HG03097 (cell line): ENCODE results near the gene EPHA10.

Source experiments
- ATAC-seq: cut with Tn5 transposase; IDR thresholded peaks from one replicate; pipeline ENCODE4 v1.9.1; 2021; ENCODE audit not compliant: unreplicated experiment, low FRiP score

EPHA10 gene

GRCh38 chr1:37764888-37765441 lies at the start of gene EPHA10:
Gene EPHA10, minus strand, starts transcription at chr1:37765120. Its CDS starts 54 bp downstream, at chr1:37765066.
- no peak for ATAC-seq

GRCh38 chr1:37814252-37814651 lies 49.3 kb upstream of the EPHA10 start:
- ATAC-seq: no peak

DNA sequence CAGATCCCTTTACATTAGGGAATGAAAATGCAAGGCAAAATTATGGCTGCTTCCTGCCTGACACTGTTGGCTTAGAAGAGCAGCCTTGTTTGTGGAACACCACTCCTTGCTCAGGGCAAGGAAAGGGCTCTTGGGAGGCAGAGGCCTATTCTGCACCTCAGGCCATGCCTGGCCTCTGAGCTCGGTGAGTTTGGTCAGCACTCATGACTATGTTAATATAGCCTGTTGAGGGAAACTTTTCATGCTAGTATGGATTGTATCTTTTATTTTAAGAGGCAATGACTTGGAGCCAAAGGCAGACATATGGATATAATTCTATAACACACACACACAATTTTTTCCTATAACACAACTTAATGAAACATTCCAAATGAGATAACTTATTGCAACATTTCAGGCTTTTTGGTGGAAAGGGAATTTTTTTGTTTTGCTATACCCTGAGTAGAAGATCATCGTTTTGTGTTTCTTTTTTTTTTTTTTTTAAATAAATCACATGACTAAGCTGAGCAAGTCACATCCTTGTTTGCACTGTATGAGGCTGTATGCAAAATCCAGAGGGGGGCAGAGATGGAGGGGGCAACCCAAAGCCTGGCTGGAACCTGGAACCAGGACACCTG lies 48.7 kb upstream of the EPHA10 start:
- ATAC-seq: no peak

- ATAC-seq: no peak
Observed at GRCh38 chr1:37811027-37811655, 46.2 kb upstream of the EPHA10 start.

DNA sequence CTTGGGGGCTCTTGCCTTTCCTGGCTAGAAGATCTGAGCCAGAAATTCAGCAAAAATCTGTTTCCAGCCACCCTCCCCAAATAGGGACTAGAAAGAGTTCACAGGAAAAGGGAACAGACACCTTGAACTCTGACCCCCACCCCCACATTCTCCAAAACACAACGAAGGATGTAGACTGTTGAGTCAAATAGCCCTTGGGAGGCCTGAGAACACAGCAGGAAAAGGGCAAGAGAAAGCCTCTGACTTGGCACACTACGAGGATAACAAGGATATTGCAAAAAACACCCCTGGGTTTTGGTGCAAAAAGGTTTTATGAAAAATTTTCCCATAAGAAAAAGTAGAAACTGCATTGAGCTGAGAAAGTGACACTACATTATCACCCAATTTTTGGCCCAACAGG lies 45.0 kb upstream of the EPHA10 start:
- no peak for ATAC-seq

GRCh38 chr1:37808369-37809319 lies 43.7 kb upstream of the EPHA10 start:
- ATAC-seq: peak; percentile 29

DNA sequence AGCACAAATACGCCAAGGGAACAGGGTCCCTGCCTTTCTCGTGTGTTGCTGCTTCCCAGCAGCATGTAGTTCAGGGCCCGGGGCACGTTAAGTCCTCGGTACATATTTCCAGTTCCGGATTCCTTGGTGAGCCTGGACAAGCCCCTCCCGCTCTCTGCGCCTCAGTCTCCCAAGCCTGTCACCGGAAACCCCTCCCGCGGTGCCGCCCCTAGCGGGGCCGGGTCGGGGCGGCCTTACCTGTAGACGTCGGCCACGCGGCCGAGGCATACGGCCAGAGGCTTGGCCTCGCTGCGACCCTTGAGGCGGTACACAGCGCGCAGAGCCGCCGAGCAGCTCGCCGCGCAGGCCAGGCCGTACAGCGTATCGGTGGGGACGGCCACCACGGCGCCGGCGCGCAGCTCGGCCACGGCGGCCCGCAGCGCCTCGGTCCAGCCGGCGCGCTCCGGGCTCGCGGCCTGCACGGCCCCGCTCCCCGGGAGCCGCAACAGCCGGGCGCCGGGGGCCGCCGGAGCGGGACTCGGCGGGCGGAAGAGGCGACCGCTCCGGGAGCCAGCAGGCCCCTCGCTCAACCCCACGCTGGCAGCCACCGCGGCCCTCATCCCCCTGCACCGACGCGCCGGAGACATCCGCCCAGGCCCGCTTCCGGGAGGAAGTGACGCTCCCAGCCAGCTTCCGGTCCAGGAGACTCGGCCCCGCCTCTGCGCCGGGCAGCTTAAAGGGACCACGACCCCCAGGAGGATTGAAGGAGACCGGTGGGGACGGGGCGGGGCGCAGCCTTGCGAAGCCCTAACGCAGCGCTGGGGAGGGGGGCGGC lies 42.8 kb upstream of the EPHA10 start, which contains the start of the genes C1orf122 and YRDC:
Gene C1orf122, plus strand, starts transcription at position 236 of the 814 bp plus-strand sequence. CDS start 615 bp downstream, outside the sequence.
Gene YRDC, minus strand, starts transcription at position 654 of the 814 bp plus-strand sequence. Its CDS starts 28 bp downstream, at position 626.
- peak; percentile 78 for ATAC-seq

GRCh38 chr1:37807220-37807554 lies 42.3 kb upstream of the EPHA10 start:
- ATAC-seq: no peak

DNA sequence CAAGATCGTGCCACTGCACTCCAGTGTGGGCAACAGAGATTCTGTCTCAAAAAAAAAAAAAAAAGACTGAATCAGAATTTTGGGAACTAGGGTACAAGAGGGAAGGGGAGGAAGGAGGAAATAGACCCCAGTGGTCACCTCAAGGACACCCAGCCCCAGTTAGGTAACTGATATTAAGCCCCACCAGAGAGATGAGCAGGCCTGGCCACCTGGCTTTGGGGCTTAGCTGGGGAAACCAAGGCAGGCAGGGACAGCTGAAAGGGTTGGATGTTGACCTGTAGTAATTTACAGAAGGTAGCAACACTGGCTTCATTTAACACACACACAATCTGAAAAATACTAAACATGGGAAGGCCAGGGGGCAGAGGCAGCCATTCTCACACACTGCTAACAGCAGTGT lies 37.5 kb upstream of the EPHA10 start:
- no peak for ATAC-seq

- ATAC-seq: no peak
Observed at GRCh38 chr1:37797750-37798345, 32.9 kb upstream of the EPHA10 start.

DNA sequence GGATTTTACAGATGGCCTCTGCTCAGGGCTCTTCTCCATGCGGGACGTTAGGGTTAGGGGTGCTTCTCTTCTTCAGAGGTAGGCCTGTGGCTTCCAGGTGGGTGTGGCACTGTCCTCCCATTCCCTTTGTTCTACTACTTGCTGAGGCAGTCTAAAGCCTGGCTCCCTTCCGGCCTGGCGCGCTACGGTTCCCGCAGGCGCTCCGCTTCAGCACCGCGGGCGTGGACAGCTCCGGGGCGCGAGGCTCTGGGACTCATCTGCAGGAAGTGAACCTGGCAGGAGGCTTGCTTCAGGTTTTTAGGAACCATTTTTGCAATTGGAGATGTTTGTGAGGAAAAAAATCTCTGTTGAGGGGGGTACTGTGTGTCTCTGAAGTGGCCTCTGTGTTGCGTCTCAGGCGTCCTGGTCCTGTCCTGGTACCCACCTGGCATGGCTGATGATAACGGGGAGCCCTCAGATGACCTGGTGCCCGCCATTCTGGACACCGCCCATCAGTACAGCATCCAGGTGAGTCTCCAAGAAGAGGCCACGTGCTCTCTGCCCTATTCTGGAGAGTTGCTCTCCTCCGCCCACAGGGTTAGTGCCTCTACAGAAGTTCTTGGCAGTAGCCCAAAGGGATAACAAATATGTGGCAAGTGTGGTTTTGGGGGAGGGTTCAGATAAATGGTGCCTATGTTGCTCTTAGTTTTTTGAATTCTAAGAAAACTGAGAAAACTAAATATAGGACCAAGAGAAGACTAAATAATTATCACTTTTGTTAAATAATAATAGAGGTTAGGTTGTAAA lies 30.6 kb upstream of the EPHA10 start:
- no peak for ATAC-seq

DNA sequence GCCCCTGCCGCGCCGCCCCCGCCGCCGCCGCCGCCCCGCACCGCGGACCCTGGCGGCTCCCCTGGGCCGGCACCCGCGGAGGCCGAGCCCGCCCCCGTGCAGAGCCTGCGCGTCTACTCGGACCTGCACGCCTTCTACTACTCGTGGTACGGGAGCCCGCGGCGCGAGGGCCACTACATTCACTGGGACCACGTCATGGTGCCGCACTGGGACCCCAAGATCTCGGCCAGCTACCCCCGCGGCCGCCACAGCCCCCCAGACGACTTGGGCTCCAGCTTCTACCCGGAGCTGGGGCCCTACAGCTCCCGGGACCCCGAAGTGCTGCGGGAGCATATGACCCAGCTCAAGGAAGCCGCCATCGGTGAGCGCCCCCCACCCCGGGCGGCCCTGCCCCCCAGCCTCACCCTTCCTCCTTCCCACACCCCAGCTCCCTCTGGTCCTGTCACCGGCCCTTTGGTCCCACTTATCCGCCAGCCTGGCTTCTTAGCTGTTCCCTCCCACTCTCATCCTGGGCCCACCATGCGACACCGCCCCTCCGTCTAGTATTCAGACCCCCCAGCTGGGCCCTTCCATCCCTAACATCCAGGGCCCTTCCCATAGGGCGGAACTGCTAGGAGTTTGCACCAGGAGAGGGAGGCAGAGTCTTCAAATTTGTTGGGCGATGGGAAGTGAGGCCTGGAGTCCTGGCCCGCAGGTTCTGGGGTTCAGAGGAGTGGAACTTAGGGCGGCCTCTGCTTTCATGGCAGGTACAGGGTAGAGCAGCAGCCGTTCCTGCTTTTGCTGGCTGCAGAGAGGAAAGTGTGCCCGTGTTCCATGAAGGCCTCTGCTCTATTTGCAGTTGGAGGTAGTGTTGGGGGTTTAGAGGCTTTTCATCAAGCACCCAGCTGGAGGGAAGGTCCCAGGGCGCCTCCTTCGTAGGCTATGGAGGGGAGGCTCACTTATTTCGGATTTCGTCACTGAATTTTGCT lies 29.7 kb upstream of the EPHA10 start:
- ATAC-seq: no peak

GRCh38 chr1:37793773-37794371 lies 29.0 kb upstream of the EPHA10 start, which contains the start of gene MANEAL:
Gene MANEAL, plus strand, starts transcription at chr1:37793847. Its CDS starts 336 bp downstream, at chr1:37794183.
- ATAC-seq: no peak

DNA sequence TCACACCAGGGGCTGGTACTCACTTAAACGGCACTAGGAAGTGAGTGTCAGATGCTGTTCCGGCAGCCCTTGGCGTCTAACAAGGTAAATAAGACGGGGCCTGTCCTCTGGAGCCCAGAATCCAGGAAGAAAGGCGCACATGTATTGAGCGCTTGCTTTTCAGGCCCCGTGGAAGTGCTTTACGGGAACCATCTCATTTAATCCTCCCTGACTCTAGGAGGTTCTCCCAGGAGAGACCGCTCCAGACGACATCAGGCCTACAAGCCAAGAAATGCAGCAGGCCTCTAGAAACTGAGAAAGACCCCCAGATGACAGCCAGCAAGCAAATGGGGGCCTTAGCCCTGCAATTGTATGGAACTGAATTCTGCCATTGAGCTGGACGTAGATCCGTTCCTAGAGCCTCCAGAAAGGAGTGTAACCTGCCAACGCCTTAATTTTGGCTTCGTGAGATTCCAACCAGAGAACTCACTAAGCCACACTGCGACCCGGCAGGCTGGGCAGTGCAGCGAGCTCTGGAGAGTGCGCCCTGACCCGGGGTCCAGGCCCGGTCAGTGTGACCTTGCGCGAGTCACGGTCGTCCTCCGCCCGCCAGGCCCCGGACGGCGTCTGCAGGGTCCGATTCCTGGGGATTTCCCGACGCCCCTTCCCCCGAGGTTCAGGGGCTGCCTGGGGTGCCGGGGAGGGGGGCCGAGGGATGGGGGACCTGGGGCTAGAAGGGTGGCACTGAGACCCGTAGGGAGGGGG lies 28.2 kb upstream of the EPHA10 start:
- ATAC-seq: no peak

DNA sequence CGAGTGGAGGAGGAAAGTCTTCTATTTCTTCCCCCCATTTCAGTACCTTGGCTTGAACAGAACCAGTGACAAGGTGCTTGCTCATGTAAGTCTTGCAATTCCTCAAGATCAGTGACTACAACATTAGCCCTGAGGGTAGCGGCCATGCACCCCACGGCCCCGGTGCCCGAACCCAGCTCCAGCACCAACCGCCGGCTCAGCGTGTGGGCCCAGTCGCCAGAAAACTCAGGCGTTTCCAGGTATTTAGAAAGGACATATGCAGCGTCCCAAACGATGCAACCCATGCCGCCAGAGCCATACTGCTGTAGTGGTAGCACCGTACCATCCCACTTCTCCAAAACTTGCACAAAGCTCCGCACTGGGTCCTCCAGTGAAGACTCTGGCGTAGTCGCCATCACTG lies 17.6 kb upstream of the EPHA10 start:
- ATAC-seq: no peak

DNA sequence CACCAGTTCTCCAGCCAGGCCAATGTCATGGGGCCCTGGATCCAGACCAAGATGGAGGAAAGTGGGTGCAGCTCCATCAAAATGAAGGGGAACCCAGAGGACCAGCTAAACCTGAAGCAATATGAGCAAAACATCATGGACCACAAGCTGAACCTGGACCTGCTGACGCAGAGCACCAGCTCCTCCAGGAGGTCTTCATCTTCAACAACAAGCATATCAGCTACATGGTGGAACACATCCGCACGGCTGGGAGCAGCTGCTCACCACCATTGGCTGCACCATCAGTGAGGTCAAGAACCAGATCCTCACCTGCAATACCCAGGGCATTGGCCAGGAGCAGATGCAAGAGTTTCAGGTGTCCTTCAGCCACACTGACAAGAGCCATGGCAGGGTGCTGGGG lies 13.7 kb upstream of the EPHA10 start:
- no peak for ATAC-seq
